ENCODE results near the gene TMEM184C. TPM values are rescaled to one million over a fixed set of nuclear protein-coding genes. Genes with fewer than 3 reads are reported as not detected.

TMEM184C gene
- total RNA-seq, 1 donor from 2014 or later = 31.3 TPM

GRCh38 chr4:147645099-147645498 is 27.9 kb downstream of the TMEM184C start:
- DNase-seq = no peak
- no peak overlapping the region for H3K27ac ChIP-seq
- intact Hi-C loops (cut with DNase I) = no loop called here
- TF ChIP-seq CTCF (IDR thresholded peaks at IDR 0.05) = no peak
- no peaks in the 10 kb centered on the region for H3K9me3 ChIP-seq
- ATAC-seq = no peak
- H3K36me3 ChIP-seq = peaks cover 24% of the 10 kb centered on the region
- H3K4me1 ChIP-seq = no peaks in the 10 kb centered on the region
- no peaks in the 10 kb centered on the region for H3K27me3 ChIP-seq
- H3K4me3 ChIP-seq = no peak overlapping the region

- DNase-seq (no peak), ATAC-seq (no peak)
- H3K27ac ChIP-seq = no peak overlapping the region
- no peaks in the 10 kb centered on the region for H3K4me1 ChIP-seq
- H3K9me3 ChIP-seq = no peaks in the 10 kb centered on the region
- no peaks in the 10 kb centered on the region for H3K27me3 ChIP-seq
- no peak for TF ChIP-seq CTCF (IDR thresholded peaks at IDR 0.05)
- H3K4me3 ChIP-seq = no peak overlapping the region
- peaks cover 10% of the 10 kb centered on the region for H3K36me3 ChIP-seq
- intact Hi-C loops (cut with DNase I) = no loop called here
Observed at GRCh38 chr4:147648656-147649055, 31.5 kb downstream of the TMEM184C start.

GRCh38 chr4:147651563-147651962 is 34.4 kb downstream of the TMEM184C start:
- ATAC-seq (no peak), DNase-seq (no peak)
- Histone ChIP-seq H3K4me1 (no peaks in the 10 kb centered on the region), H3K27ac (no peak overlapping the region), H3K9me3 (no peaks in the 10 kb centered on the region), H3K36me3 (peaks cover 35% of the 10 kb centered on the region), H3K27me3 (no peaks in the 10 kb centered on the region), H3K4me3 (no peak overlapping the region)
- intact Hi-C loops (cut with DNase I) = no loop called here
- no peak for TF ChIP-seq CTCF (IDR thresholded peaks at IDR 0.05)

GRCh38 chr4:147655639-147656038 is 38.4 kb downstream of the TMEM184C start:
- intact Hi-C loops (cut with DNase I) = no loop called here
- H3K4me3 ChIP-seq = no peak overlapping the region
- DNase-seq (no peak), ATAC-seq (no peak)
- peaks cover 53% of the 10 kb centered on the region for H3K36me3 ChIP-seq
- no peak overlapping the region for H3K27ac ChIP-seq
- H3K9me3 ChIP-seq = no peaks in the 10 kb centered on the region
- TF ChIP-seq CTCF (IDR thresholded peaks at IDR 0.05) = no peak
- no peaks in the 10 kb centered on the region for H3K27me3 ChIP-seq
- no peaks in the 10 kb centered on the region for H3K4me1 ChIP-seq

- ATAC-seq (no peak), DNase-seq (no peak)
- Histone ChIP-seq H3K36me3 (peaks cover 58% of the 10 kb centered on the region), H3K27ac (no peak overlapping the region), H3K27me3 (no peaks in the 10 kb centered on the region), H3K9me3 (no peaks in the 10 kb centered on the region), H3K4me1 (no peaks in the 10 kb centered on the region), H3K4me3 (no peak overlapping the region)
- intact Hi-C loops (cut with DNase I) = no loop called here
- TF ChIP-seq CTCF (IDR thresholded peaks at IDR 0.05) = no peak
Observed at GRCh38 chr4:147658501-147658900, 41.3 kb downstream of the TMEM184C start.

GRCh38 chr4:147674073-147674472 is 56.9 kb downstream of the TMEM184C start:
- Histone ChIP-seq H3K27me3 (no peaks in the 10 kb centered on the region), H3K36me3 (peaks cover 25% of the 10 kb centered on the region), H3K4me3 (no peak overlapping the region), H3K9me3 (no peaks in the 10 kb centered on the region), H3K27ac (no peak overlapping the region), H3K4me1 (no peaks in the 10 kb centered on the region)
- intact Hi-C loops (cut with DNase I) = no loop called here
- no peak for TF ChIP-seq CTCF (IDR thresholded peaks at IDR 0.05)
- ATAC-seq = no peak
- no peak for DNase-seq
